GM21381 (cell line): ENCODE measurements around the gene HTR3B.

Experiments used
- ATAC-seq: cut with Tn5 transposase; IDR thresholded peaks from one replicate; pipeline ENCODE4 v1.9.1; 2021; ENCODE audit warnings: mild to moderate bottlenecking, moderate library complexity; ENCODE audit not compliant: unreplicated experiment

HTR3B gene

DNA sequence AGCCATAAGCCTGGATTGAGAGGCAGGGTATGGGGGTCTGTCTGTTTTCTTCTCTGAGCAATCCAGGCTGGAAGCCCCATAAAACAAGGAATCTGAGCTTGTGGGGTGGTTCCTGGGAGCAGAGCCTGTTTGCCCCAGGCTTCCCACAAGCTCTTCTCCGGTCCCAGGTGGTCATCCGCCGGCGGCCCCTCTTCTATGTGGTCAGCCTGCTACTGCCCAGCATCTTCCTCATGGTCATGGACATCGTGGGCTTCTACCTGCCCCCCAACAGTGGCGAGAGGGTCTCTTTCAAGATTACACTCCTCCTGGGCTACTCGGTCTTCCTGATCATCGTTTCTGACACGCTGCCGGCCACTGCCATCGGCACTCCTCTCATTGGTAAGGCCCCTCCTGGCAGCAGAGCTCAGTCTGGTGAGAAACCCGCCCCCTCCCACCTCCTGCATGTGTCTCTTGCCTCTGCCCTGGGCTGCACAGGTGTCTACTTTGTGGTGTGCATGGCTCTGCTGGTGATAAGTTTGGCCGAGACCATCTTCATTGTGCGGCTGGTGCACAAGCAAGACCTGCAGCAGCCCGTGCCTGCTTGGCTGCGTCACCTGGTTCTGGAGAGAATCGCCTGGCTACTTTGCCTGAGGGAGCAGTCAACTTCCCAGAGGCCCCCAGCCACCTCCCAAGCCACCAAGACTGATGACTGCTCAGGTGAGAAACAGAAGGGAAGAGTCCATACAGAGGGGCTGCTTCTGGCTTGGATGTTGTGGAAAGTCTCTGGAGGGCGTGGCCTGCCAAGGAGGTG is 82.0 kb downstream of the HTR3B start:
- no peak for ATAC-seq

- ATAC-seq = no peak
Measured at GRCh38 chr11:113989381-113989780, 84.8 kb downstream of the HTR3B start.

DNA sequence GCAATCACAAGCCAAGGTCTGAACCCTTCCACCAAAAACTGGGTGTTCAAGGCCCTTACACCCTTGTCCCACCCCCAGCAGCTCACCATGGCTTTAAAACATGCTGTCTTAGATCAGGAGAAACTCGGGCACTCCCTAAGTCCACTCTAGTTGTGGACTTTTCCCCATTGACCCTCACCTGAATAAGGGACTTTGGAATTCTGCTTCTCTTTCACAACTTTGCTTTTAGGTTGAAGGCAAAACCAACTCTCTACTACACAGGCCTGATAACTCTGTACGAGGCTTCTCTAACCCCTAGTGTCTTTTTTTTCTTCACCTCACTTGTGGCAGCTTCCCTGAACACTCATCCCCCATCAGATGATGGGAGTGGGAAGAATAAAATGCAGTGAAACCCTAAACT is 85.3 kb downstream of the HTR3B start:
- ATAC-seq = no peak

- no peak for ATAC-seq
Measured at GRCh38 chr11:113991170-113991569, 86.6 kb downstream of the HTR3B start.

DNA sequence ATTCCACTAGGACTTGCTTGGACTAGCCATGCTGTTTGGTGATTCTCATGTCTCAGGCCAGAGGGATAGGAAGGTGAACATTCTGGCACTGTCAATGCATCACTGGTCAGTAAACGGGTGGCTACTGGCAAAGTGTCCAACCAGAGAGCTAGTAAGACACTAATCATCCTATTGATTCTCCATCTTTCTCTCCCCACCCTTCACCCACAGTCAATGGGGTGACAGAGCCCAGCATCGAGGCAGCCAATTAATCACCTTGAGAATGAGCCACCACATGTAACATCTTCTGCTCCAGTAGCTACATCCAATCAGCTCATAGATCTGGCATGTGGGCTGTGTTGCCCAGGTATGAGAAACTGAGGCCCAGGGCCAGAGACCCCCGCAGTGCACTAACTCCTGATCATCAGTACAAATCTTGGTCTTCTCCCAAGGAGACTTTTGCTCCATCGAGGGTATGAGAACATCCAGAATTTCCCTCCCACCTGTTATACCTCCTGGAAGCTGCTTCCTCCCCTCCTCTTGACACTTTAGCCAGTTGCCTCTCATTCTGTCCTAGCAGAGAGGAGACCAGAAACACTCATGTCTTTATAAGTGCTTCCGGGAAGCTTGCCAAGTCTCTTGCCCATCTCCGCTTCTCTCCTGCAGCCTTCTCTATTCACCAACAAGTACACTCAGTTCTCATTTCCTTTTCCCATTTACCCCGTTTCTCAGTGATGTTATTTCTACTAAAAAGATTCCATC is 87.3 kb downstream of the HTR3B start:
- no peak for ATAC-seq

DNA sequence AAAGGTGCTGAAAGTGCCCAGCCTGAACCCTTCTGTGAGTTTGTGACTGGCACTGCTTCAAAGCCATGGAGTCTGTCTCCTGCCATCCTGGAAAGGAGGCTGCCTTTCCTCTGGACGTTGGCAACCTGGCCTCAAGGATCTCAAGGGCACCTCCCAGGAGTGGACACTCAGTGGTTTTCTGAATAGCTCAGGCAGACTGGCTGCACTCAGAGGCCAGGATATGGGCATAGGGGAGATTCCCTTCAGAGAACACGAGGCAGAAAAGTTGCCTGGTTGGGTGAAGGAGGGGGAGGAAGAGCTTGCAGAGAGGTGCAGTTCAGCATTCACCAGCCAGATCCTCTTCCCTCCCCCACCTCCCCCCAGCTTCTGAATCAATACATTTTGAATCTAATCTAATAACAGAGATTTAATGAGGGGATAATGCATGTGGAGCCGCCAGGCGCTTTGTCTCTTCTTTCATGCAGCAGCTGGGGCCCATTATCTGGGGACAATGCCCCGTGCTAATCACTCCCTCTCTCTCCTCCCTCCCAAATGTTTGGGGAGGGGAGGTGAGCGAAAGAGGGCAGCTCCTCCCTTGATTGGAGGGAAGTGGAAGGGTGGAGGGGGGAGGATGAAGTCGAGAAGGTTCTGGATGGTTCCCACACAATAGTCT is 88.0 kb downstream of the HTR3B start:
- no peak for ATAC-seq

- no peak for ATAC-seq
Measured at GRCh38 chr11:113994077-113994954, 89.7 kb downstream of the HTR3B start.
